Thymus (tissue), 11 donors: ENCODE results near the gene NEU4. TPM values are rescaled to one million over a fixed set of nuclear protein-coding genes. Genes with fewer than 3 reads are reported as not detected.
"Not testable (repeated sequence)": the region's sequence is repeated elsewhere in the genome, so short reads cannot be mapped to it uniquely, and the experiment has no call there.

Experiments used
- DNase-seq, 9 donors: peaks; one replicate each; pipeline ENCODE4 v3.0.0-alpha.2; 2013; ENCODE audit warnings: low spot score in 9 of 9, low read depth in 6 of 9, missing footprints in 1 of 9
- H3K27ac ChIP-seq, 2 donors: one replicate each; pipeline ENCODE4 v1.5.1; 2013; ENCODE audit warnings: control low read depth in 1 of 2, low read depth in 1 of 2, low read length in 1 of 2, mild to moderate bottlenecking in 1 of 2, moderate library complexity in 1 of 2
- H3K27me3 ChIP-seq, 2 donors: one replicate each; pipeline ENCODE4 v1.5.1; 2013; ENCODE audit warnings: low read length in 1 of 2; ENCODE audit not compliant: control insufficient read depth in 2 of 2, insufficient read depth in 1 of 2
- H3K36me3 ChIP-seq, 2 donors: one replicate each; pipeline ENCODE4 v1.5.1; 2013; ENCODE audit warnings: low read length in 1 of 2, mild to moderate bottlenecking in 1 of 2, moderate library complexity in 1 of 2; ENCODE audit not compliant: control insufficient read depth in 2 of 2, insufficient read depth in 2 of 2
- H3K4me1 ChIP-seq, 2 donors: one replicate each; pipeline ENCODE4 v1.5.1; 2013; ENCODE audit warnings: low read length in 2 of 2; ENCODE audit not compliant: control insufficient read depth in 2 of 2, insufficient read depth in 2 of 2
- H3K4me3 ChIP-seq, 2 donors: one replicate each; pipeline ENCODE4 v1.5.1; 2013; ENCODE audit warnings: low read length in 2 of 2, control low read depth in 1 of 2, mild to moderate bottlenecking in 1 of 2
- H3K9me3 ChIP-seq, 2 donors: one replicate each; pipeline ENCODE4 v1.5.1; 2013; ENCODE audit warnings: low read length in 1 of 2, mild to moderate bottlenecking in 1 of 2; ENCODE audit not compliant: control insufficient read depth in 2 of 2, insufficient read depth in 1 of 2
- WGBS: extraction: QIAGEN DNeasy Blood & Tissue Kit; methylation state at CpG from one replicate; pipeline ENCODE4 v1.1.7; 2013; 5-methylcytosine and 5-hydroxymethylcytosine counted together
- polyA plus RNA-seq: library from polyadenylated mRNA; stranded (reverse); fragments of 200-250 nt; gene quantifications from one replicate; pipeline ENCODE4 v1.2.3, GENCODE V29; 2013
- total RNA-seq: library from RNA; stranded (reverse); fragments of 120-200 nt; gene quantifications from one replicate; pipeline ENCODE4 v1.2.4, GENCODE V29; 2013
- donor health status: healthy.

NEU4 gene
- total and polyA plus RNA-seq, 2 donors, result 0.05 to 1.1 TPM

DNA sequence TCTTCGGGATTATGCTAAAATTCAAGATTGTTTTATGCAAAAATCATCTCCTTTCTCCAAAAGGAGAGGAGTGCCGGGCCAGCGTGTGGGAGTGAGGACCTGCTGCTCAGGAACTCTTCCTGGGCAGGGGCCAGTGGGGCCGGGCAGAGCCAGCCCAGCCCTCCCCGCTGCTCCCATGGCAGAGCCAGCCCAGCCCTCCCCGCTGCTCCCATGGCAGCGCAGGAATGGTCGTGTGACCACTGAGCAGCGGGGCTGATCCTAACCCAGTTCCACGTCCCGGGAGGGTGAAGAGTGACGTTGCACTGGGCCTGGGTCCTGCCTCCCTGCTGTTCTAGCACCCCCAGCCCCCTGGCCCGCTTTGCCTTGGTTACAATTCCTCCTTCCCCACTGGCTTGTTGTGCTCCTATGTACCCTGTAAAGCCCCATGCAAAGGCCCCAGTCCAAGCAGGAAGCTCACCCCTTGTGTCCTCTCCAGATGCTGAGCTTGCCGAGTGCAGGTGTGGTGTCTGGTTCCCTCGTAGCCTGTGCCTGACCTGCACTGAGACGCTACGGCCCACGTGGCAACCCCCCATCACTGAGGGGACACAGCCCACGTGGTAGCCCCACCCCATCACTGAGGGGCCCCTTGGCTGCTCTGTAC, 11.4 kb upstream of the NEU4 start:
- WGBS, result 91% methylated on average over 19 of the region's 19 CpGs
- no peaks in the 10 kb centered on the region for H3K9me3 ChIP-seq
- no peak overlapping the region for H3K4me3 ChIP-seq
- H3K36me3 ChIP-seq, result no peaks in the 10 kb centered on the region
- DNase-seq, result no peak
- peaks cover 0 to 7% of the 10 kb centered on the region in 2 donors for H3K4me1 ChIP-seq
- H3K27me3 ChIP-seq, result peaks cover 0 to 7% of the 10 kb centered on the region in 2 donors
- H3K27ac ChIP-seq, result no peak overlapping the region

GRCh38 chr2:241798081-241798630, 10.8 kb upstream of the NEU4 start:
- no peak overlapping the region for H3K27ac ChIP-seq
- WGBS, result 90% methylated on average over 14 of the region's 14 CpGs
- H3K27me3 ChIP-seq, result peaks cover 0 to 13% of the 10 kb centered on the region in 2 donors
- no peak for DNase-seq
- H3K4me1 ChIP-seq, result peaks cover 0 to 12% of the 10 kb centered on the region in 2 donors
- H3K4me3 ChIP-seq, result no peak overlapping the region
- no peaks in the 10 kb centered on the region for H3K9me3 ChIP-seq
- no peaks in the 10 kb centered on the region for H3K36me3 ChIP-seq

GRCh38 chr2:241798631-241799521, 10.1 kb upstream of the NEU4 start:
- Histone ChIP-seq H3K27me3 (peaks cover 0 to 18% of the 10 kb centered on the region in 2 donors), H3K27ac (no peak overlapping the region), H3K36me3 (no peaks in the 10 kb centered on the region), H3K4me3 (no peak overlapping the region), H3K4me1 (peaks cover 6 to 18% of the 10 kb centered on the region in 2 donors), H3K9me3 (no peaks in the 10 kb centered on the region)
- DNase-seq, result no peak
- WGBS, result 98% methylated on average over 21 of the region's 21 CpGs

GRCh38 chr2:241799522-241800197, 9.3 kb upstream of the NEU4 start:
- Histone ChIP-seq H3K9me3 (peaks cover 0 to 3% of the 10 kb centered on the region in 2 donors), H3K4me1 (peaks cover 14 to 26% of the 10 kb centered on the region in 2 donors), H3K27me3 (peaks cover 2 to 26% of the 10 kb centered on the region in 2 donors), H3K27ac (no peak overlapping the region), H3K4me3 (no peak overlapping the region), H3K36me3 (no peaks in the 10 kb centered on the region)
- no peak for DNase-seq
- WGBS, result 97% methylated on average over 10 of the region's 10 CpGs

DNA sequence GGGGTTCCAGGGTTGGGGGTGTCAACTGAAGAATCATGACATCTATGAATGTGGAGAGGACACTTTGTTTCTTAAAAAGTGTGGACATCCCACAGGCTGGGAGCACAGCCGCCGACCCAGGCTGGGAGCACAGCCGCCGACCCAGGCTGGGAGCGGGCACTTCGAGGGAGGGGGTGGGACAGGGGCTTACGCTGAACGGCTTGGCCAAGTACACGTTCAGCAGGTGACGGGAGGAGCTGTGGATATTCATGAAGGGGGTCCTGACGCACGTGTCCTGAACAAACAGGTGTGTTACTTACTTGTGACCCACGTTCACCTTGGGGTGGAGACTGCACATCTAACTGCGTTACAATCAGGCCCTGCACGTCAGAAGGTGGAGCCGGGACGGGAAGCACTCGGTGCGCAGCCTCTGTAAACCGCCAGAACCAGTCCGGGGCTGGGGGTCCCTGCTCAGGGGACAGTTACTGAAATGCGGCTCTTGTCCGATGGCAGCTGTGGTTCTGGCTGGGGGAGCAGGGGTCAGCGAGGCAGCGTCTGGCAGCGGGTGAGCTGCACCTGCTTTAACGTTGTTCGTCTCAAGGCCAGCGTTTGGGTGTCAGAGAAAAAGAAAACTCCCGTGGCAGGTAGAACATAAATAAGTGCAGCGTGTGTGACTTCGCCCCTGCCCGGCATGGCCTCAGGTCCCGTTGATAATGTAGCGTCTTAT, 8.6 kb upstream of the NEU4 start:
- H3K27me3 ChIP-seq, result peaks cover 2 to 29% of the 10 kb centered on the region in 2 donors
- not testable (repeated sequence) for H3K36me3 ChIP-seq, H3K27ac ChIP-seq, H3K4me3 ChIP-seq, H3K9me3 ChIP-seq, DNase-seq
- WGBS, result 92% methylated on average over 35 of the region's 35 CpGs
- H3K4me1 ChIP-seq, result peaks cover 16 to 29% of the 10 kb centered on the region in 2 donors

DNA sequence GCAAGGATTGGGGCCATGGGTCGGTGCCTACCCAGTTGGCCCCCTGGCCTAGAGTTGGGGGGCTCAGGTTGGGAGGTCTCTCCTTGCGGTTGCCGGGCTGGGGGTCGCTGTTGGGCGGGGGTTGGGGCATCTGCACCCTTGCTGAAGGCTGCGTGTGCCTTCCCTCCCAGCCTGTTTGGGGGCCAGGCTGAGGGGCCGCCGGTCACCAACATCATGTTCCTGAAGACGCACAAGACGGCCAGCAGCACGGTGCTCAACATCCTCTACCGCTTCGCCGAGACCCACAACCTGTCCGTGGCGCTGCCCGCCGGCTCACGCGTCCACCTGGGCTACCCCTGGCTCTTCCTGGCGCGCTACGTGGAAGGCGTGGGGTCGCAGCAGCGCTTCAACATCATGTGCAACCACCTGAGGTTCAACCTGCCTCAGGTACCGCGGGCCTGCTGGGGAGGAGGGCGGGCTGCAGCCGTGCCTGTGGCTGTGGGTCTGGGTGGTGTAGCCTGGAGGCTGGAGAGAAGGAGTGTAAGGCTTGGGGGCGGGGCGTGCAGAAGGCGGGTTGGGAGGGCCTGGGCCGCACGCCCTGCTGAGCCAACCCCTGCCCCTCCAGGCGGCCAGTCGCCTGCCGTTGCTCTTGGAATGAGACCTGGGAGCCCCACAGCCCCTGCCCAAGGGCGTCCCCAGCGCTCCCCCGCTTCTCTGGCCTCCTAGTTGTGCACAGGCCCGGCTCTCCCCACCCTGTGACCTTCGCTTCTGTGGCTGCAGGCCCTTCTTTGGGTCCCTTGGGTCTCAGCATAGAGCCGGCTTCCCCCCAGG, 7.2 kb upstream of the NEU4 start:
- 93% methylated on average over 44 of the region's 44 CpGs for WGBS
- Histone ChIP-seq H3K27ac (no peak overlapping the region), H3K9me3 (peaks cover 0 to 3% of the 10 kb centered on the region in 2 donors), H3K27me3 (peaks cover 2 to 29% of the 10 kb centered on the region in 2 donors), H3K36me3 (no peaks in the 10 kb centered on the region), H3K4me3 (no peak overlapping the region), H3K4me1 (peaks cover 16 to 29% of the 10 kb centered on the region in 2 donors)
- no peak for DNase-seq

DNA sequence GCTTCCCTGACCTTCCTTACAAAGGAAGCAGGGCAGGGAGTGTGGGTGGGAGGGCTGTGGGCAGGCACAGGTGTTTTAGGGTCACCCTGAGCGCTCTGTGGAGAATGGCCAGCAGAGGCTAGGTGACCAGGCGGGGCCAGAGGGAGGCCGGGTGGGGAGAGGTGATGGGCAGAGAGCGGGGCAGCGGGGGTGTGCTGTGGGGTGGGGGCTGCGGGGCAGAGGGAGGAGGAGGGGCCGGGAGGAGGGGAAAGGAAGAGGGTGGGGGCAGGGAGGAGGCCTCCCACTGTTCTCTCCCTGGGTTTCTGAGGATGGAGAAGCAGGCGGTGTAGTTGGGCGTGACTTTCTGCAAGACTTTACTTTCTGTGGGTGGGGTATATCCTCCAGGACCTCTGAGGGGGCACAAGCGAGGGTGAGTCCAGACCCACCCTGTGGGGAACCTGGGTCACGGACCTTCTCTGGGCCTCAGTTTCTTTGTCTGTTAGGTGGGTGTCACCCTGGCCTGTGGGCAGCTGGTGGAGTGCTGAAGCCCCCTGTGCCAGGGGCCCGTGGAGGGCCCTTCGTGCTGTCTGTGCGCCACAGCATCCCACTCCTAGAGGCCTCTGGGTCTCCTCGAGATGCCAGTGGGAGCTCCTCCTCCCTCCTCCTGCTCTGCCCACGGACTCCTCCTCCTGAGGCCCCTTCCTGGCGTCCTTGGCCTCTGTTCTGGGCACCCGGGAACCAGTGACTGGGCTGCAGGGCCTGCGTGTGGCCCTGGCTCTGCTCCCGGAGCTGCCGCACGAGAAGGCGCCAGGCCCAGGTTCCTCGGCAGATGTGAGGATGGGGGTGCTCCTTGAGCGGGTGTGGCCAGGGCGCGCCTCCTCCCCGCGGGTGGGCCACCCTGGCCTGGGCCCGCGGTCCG, 6.3 kb upstream of the NEU4 start:
- no peak for DNase-seq

More for the DNA sequence above, 6.3 kb upstream of the NEU4 start:
- Histone ChIP-seq H3K4me3 (no peak overlapping the region), H3K4me1 (peaks cover 16 to 29% of the 10 kb centered on the region in 2 donors), H3K27ac (no peak overlapping the region), H3K27me3 (peaks cover 2 to 29% of the 10 kb centered on the region in 2 donors), H3K9me3 (peaks cover 0 to 3% of the 10 kb centered on the region in 2 donors), H3K36me3 (no peaks in the 10 kb centered on the region)
- WGBS, result 72% methylated on average over 32 of the region's 32 CpGs
